Muscle of leg (tissue), 11 donors: Measurements from ENCODE around the gene CEP41. TPM values are rescaled to one million over a fixed set of nuclear protein-coding genes. Genes with fewer than 3 reads are reported as not detected.

Source experiments
- DNase-seq: peaks from one replicate; pipeline ENCODE4 v3.0.0; 2013
- H3K27ac ChIP-seq: one replicate; pipeline ENCODE4 v1.5.1; 2013; ENCODE audit warnings: mild to moderate bottlenecking, low read length, control low read depth
- H3K27me3 ChIP-seq: one replicate; pipeline ENCODE4 v1.6.1; 2013; ENCODE audit warnings: low read length; ENCODE audit not compliant: control insufficient read depth, insufficient read depth
- H3K36me3 ChIP-seq: one replicate; pipeline ENCODE4 v1.6.1; 2013; ENCODE audit warnings: low read length; ENCODE audit not compliant: control insufficient read depth, insufficient read depth
- H3K4me1 ChIP-seq: one replicate; pipeline ENCODE4 v1.6.1; 2013; ENCODE audit warnings: low read length; ENCODE audit not compliant: control insufficient read depth, insufficient read depth
- H3K4me3 ChIP-seq: one replicate; pipeline ENCODE4 v1.5.1; 2013; ENCODE audit warnings: low read length, control low read depth
- H3K9me3 ChIP-seq: replicated peaks from 2 replicates; pipeline ENCODE4 v1.6.1; 2013; ENCODE audit warnings: low read depth, low read length; ENCODE audit not compliant: control insufficient read depth
- WGBS: methylation state at CpG from one replicate; pipeline ENCODE4 v1.1.5; 2013; ENCODE audit warnings: missing lambda C conversion rate; ENCODE audit not compliant: insufficient coverage; 5-methylcytosine and 5-hydroxymethylcytosine counted together
- polyA plus RNA-seq, 8 donors: library from polyadenylated mRNA; unstranded; fragments of 120-200 nt; gene quantifications; one replicate each; pipeline versions ENCODE4 v1.2.1 to v1.2.3, GENCODE V29; 2013; ENCODE audit warnings: inconsistent platforms in 1 of 8, low replicate concordance in 1 of 8; ENCODE audit not compliant: insufficient read length in 8 of 8, insufficient read depth in 1 of 8
- total RNA-seq: library from RNA; stranded (reverse); fragments of 120-200 nt; gene quantifications from one replicate; pipeline ENCODE4 v1.2.4, GENCODE V29; 2013

CEP41 gene
- total and polyA plus RNA-seq, 9 donors = 16.3 to 29.1 (median 23.0) TPM

GRCh38 chr7:130423501-130424037 lies 17.2 kb downstream of the CEP41 start:
- Histone ChIP-seq H3K4me3 (no peak overlapping the region), H3K27ac (no peak overlapping the region), H3K27me3 (no peaks in the 10 kb centered on the region), H3K36me3 (no peaks in the 10 kb centered on the region), H3K9me3 (no peaks in the 10 kb centered on the region), H3K4me1 (peaks cover 5% of the 10 kb centered on the region)
- no CpG with 5 or more reads among the region's 3 CpGs for WGBS
- DNase-seq = no peak

GRCh38 chr7:130421684-130422083 lies 19.1 kb downstream of the CEP41 start:
- Histone ChIP-seq H3K4me1 (peaks cover 8% of the 10 kb centered on the region), H3K27ac (peak overlapping the region; percentile 74), H3K36me3 (no peaks in the 10 kb centered on the region), H3K4me3 (no peak overlapping the region), H3K27me3 (no peaks in the 10 kb centered on the region), H3K9me3 (no peaks in the 10 kb centered on the region)
- peak; percentile 69 for DNase-seq
- WGBS = no CpG with 5 or more reads among the region's 2 CpGs

- H3K27ac ChIP-seq = peak overlapping the region; percentile 74
Observed at GRCh38 chr7:130420943-130421578, 19.8 kb downstream of the CEP41 start.

GRCh38 chr7:130419658-130420057 lies 21.2 kb downstream of the CEP41 start:
- H3K9me3 ChIP-seq = no peaks in the 10 kb centered on the region
- H3K4me1 ChIP-seq = peaks cover 6% of the 10 kb centered on the region
- no peaks in the 10 kb centered on the region for H3K36me3 ChIP-seq
- DNase-seq = no peak
- H3K4me3 ChIP-seq = no peak overlapping the region
- H3K27me3 ChIP-seq = no peaks in the 10 kb centered on the region
- 75% methylated on average over 3 of the region's 5 CpGs for WGBS
- no peak overlapping the region for H3K27ac ChIP-seq

More at GRCh38 chr7:130420943-130421578, 19.8 kb downstream of the CEP41 start:
- H3K4me3 ChIP-seq = no peak overlapping the region
- peaks cover 8% of the 10 kb centered on the region for H3K4me1 ChIP-seq
- no peaks in the 10 kb centered on the region for H3K27me3 ChIP-seq
- no peaks in the 10 kb centered on the region for H3K9me3 ChIP-seq
- no CpG with 5 or more reads among the region's 4 CpGs for WGBS
- no peaks in the 10 kb centered on the region for H3K36me3 ChIP-seq
- peak; percentile 88 for DNase-seq

GRCh38 chr7:130418306-130418705 lies 22.5 kb downstream of the CEP41 start:
- Histone ChIP-seq H3K4me1 (peaks cover 6% of the 10 kb centered on the region), H3K9me3 (no peaks in the 10 kb centered on the region), H3K36me3 (no peaks in the 10 kb centered on the region), H3K27me3 (no peaks in the 10 kb centered on the region), H3K4me3 (no peak overlapping the region), H3K27ac (peak overlapping the region; percentile 73)
- DNase-seq = no peak
- WGBS = 93% methylated on average over 5 of the region's 7 CpGs

- peaks cover 6% of the 10 kb centered on the region for H3K4me1 ChIP-seq
- WGBS = no CpG with 5 or more reads among the region's 5 CpGs
- peak overlapping the region; percentile 73 for H3K27ac ChIP-seq
- no peaks in the 10 kb centered on the region for H3K36me3 ChIP-seq
- no peaks in the 10 kb centered on the region for H3K9me3 ChIP-seq
- H3K4me3 ChIP-seq = no peak overlapping the region
- no peak for DNase-seq
- no peaks in the 10 kb centered on the region for H3K27me3 ChIP-seq
Observed at GRCh38 chr7:130417213-130417612, 23.6 kb downstream of the CEP41 start.

- Histone ChIP-seq H3K27ac (no peak overlapping the region), H3K27me3 (no peaks in the 10 kb centered on the region), H3K9me3 (no peaks in the 10 kb centered on the region), H3K4me1 (peaks cover 3% of the 10 kb centered on the region), H3K4me3 (no peak overlapping the region), H3K36me3 (peaks cover 3% of the 10 kb centered on the region)
- DNase-seq = no peak
Observed at GRCh38 chr7:130415006-130415405, 25.8 kb downstream of the CEP41 start.

- no peak for DNase-seq
- no peaks in the 10 kb centered on the region for H3K27me3 ChIP-seq
- H3K27ac ChIP-seq = no peak overlapping the region
- peaks cover 3% of the 10 kb centered on the region for H3K4me1 ChIP-seq
- H3K4me3 ChIP-seq = no peak overlapping the region
- WGBS = 93% methylated on average over 3 of the region's 4 CpGs
- no peaks in the 10 kb centered on the region for H3K9me3 ChIP-seq
- H3K36me3 ChIP-seq = peaks cover 3% of the 10 kb centered on the region
Observed at GRCh38 chr7:130413201-130413600, 27.6 kb downstream of the CEP41 start.

GRCh38 chr7:130410868-130411541 lies 29.8 kb downstream of the CEP41 start:
- 60% methylated on average over 1 of the region's 4 CpGs for WGBS
- Histone ChIP-seq H3K27ac (peak overlapping the region; percentile 38), H3K9me3 (no peaks in the 10 kb centered on the region), H3K36me3 (peaks cover 3% of the 10 kb centered on the region), H3K4me3 (no peak overlapping the region), H3K4me1 (no peaks in the 10 kb centered on the region), H3K27me3 (no peaks in the 10 kb centered on the region)
- DNase-seq = no peak

- H3K27ac ChIP-seq = no peak overlapping the region
- no peaks in the 10 kb centered on the region for H3K4me1 ChIP-seq
- no peak for DNase-seq
- no peaks in the 10 kb centered on the region for H3K9me3 ChIP-seq
- H3K36me3 ChIP-seq = peaks cover 3% of the 10 kb centered on the region
- no peaks in the 10 kb centered on the region for H3K27me3 ChIP-seq
- WGBS = 83% methylated on average over 3 of the region's 4 CpGs
- H3K4me3 ChIP-seq = no peak overlapping the region
Observed at GRCh38 chr7:130409712-130410072, 31.1 kb downstream of the CEP41 start.
